ENCODE results near the gene PRM2.

PRM2 gene

GRCh38 chr16:11285842-11286241, 9.6 kb upstream of the PRM2 start:
- Histone ChIP-seq H3K4me3 (no peak overlapping the region), H3K4me2 (no peak overlapping the region), H3K27me3 (no peaks in the 10 kb centered on the region), H3K9ac (no peak overlapping the region), H3K4me1 (no peaks in the 10 kb centered on the region; a peak in 2 of 20 replicates), H3K9me3 (replicated peaks in 1 of 11) (no peaks in the 10 kb centered on the region; a peak in 1 of 22 replicates), H4K20me1 (no peaks in the 10 kb centered on the region), H3K27ac (no peak overlapping the region), H3K36me3 (no peaks in the 10 kb centered on the region)
- no peak for TF ChIP-seq Cebpa-rat (IDR thresholded peaks at IDR 0.05)

DNA sequence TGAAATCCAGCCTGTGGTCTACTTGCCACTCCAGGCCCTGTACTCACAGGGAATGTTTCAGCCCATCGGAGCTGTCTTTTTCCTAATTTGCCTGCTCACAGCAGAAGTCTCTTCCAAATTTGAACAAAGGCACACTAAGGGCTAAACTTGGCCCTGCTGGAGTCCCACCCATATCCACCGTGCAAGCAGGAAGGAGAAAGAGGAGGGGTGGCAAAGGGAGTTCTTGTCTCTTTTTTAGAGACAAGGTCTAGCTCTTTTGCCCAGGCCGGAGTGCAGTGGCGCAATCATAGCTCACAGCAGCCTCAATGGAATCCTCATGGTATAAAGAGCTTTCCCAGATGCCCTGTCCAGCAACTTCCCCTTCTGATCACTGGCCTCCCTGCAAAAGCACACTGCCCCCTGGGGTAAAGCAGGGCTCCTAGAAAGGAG, 7.6 kb upstream of the PRM2 start:
- H3K9ac ChIP-seq: no peak overlapping the region
- no peaks in the 10 kb centered on the region for H3K36me3 ChIP-seq
- H3K27me3 ChIP-seq: no peaks in the 10 kb centered on the region
- no peaks in the 10 kb centered on the region; a peak in 1 of 22 replicates for H3K9me3 ChIP-seq (replicated peaks in 1 of 11)
- no peak overlapping the region for H3K4me3 ChIP-seq
- no peak for TF ChIP-seq Cebpa-rat (IDR thresholded peaks at IDR 0.05)
- H4K20me1 ChIP-seq: no peaks in the 10 kb centered on the region
- no peak overlapping the region for H3K27ac ChIP-seq
- H3K4me1 ChIP-seq: peaks cover 6 to 8% (median 7%) of the 10 kb centered on the region in 10 experiments; a peak in 11 of 20 replicates
- no peak overlapping the region for H3K4me2 ChIP-seq

DNA sequence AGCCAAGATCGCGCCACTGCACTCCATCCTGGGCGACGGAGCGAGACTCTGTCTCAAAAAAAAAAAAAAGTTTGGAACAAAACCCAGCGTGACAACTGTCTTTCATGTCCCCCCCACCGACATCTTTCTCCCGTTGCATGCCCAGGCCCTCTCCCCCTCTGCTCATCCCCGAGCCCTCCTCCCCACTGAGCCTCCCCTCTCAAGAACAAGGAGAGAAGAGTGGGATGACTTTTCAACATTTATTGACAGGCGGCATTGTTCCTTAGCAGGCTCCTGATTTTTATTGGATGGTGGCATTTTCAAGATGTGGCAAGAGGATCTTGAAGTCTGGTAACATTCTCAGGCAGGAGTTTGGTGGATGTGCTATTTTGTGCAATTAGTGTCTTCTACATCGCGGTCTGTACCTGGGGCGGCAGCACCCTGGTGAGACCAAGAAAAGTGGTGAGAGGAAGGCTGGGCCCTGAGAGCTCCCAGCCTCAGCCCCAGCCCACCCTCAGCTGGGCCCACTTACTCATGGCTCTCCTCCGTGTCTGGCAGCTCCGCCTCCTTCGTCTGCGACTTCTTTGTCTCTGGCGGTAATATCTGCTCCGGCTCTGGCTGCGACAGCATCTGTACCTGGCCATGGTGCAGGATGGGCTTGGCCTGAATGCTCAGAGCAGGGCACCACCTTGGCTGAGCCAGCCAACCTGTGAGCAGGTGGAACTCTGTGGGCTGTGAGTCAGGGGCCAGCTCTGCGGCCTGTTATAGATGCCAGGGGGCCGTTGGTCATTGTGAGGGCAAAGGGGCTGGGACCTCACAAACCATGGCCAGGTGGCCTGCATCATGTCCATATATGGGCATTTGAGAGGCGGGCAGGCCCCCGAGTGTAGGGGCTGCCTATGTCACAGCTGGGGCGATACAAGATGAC, 4.6 kb upstream of the PRM2 start, which contains the start of gene PRM1:
Gene PRM1, minus strand, starts transcription at position 715 of the 907 bp plus-strand sequence. Its CDS starts 92 bp downstream, at position 623.
- H3K9ac ChIP-seq: no peak within 1 kb of the TSS
- no peaks in the 10 kb centered on the region for H3K27me3 ChIP-seq
- peaks cover 6 to 9% (median 8%) of the 10 kb centered on the region in 10 experiments; a peak in 11 of 20 replicates for H3K4me1 ChIP-seq
- no peak within 1 kb of the TSS for H3K4me3 ChIP-seq
- no peaks in the 10 kb centered on the region for H4K20me1 ChIP-seq
- H3K36me3 ChIP-seq: no peaks in the 10 kb centered on the region
- no peak for TF ChIP-seq Cebpa-rat (IDR thresholded peaks at IDR 0.05)
- no peak within 1 kb of the TSS for H3K27ac ChIP-seq
- H3K9me3 ChIP-seq (replicated peaks in 1 of 11): no peaks in the 10 kb centered on the region
- no peak within 1 kb of the TSS for H3K4me2 ChIP-seq

DNA sequence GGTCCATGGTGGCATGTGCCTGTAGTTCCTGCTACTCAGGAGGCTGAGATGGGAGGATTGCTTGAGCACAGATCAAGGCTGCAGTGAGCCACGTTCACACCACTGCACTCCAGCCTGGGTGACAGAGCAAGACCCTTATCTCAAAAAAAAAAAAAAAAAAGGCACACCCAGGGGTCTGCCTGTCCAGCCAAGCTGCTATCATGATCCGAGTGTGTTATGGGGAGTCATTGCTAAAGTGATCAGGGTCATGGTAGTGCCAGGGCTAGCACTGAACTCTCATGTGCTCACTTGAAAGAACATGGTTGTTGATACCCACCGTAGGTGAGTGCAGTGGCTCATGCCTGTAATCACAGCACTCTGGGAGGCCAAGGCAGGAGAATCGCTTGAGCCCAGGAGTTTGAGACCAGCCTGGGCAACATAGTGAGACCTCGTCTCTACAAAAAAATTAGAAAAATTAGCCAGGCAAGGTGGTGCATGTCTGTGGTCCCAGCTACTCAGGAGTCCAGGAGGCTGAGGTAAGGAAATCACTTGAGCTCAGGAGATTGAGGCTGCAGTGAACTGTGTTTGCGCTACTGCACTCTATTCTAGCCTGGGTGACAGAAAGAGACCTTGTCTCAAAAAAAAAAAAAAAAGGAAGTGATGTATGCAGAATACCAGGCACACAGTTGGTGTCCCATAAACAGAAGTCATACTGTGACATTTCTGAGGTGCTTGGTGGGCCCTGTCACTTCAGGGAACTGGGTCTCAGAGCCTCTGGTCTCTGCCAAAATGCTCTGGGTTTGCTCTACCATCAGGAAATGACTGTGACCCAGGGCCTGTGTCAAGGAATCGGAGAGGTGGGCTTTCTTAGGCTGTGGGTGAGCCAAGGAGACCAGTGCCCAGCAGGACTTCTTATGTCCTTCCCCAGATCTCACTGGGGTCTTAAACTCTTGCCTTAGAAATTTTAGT, 2.7 kb upstream of the PRM2 start:
- Histone ChIP-seq H3K27ac (no peak overlapping the region), H3K4me3 (no peak overlapping the region), H3K9ac (no peak overlapping the region)

DNA sequence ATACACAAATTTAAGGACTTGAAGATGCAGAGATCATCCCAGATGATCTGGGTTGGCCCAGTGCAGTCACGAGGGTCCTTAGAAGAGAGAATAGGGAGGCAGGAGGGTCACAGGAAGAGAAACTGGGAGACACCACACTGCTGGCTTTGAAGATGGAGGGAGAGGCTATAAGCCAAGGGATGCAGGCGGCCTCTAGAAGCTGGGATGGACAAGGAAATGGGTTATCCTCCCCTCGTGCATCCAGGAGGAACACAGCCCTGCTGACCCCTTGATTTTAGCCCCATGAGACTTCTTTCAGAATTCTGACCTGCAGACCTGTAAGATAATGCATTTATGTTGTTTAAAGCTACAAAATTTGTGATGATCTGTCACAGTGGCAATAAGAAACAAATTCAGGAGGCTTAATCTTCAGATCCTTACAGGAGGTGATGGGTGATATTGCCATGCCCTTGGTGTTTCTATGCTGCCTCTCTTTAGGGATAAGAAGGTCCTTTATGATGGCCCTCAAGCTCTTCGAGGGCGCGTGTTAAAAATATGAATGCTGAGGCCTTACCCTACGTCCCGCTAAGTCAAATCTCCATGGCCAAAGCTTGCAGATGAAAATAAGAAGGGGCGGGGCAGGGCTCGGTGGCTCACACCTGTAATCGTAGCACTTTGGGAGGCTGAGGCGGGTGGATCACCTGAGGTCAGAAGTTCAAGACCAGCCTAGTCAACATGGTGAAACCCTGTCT, 1.5 kb upstream of the PRM2 start:
- Histone ChIP-seq H3K4me3 (no peak overlapping the region), H3K4me1 (peaks cover 6 to 9% (median 8%) of the 10 kb centered on the region in 10 experiments; a peak in 11 of 20 replicates), H3K9me3 (replicated peaks in 1 of 11) (no peaks in the 10 kb centered on the region), H3K4me2 (no peak overlapping the region), H3K36me3 (no peaks in the 10 kb centered on the region), H4K20me1 (no peaks in the 10 kb centered on the region), H3K27me3 (no peaks in the 10 kb centered on the region), H3K9ac (no peak overlapping the region), H3K27ac (no peak overlapping the region)
- TF ChIP-seq Cebpa-rat (IDR thresholded peaks at IDR 0.05): no peak

More for the DNA sequence above, 2.7 kb upstream of the PRM2 start:
- no peaks in the 10 kb centered on the region for H3K27me3 ChIP-seq
- H4K20me1 ChIP-seq: no peaks in the 10 kb centered on the region
- peaks cover 6 to 9% (median 8%) of the 10 kb centered on the region in 10 experiments; a peak in 11 of 20 replicates for H3K4me1 ChIP-seq
- H3K4me2 ChIP-seq: peak overlapping the region in 5 of 11 experiments; percentile 5 to 51 (median 11); a peak in 3 of 22 replicates
- TF ChIP-seq Cebpa-rat (IDR thresholded peaks at IDR 0.05): no peak
- no peaks in the 10 kb centered on the region for H3K9me3 ChIP-seq (replicated peaks in 1 of 11)
- H3K36me3 ChIP-seq: no peaks in the 10 kb centered on the region

- H3K27ac ChIP-seq: no peak overlapping the region
- no peaks in the 10 kb centered on the region for H4K20me1 ChIP-seq
- no peaks in the 10 kb centered on the region for H3K9me3 ChIP-seq (replicated peaks in 1 of 11)
- no peak for TF ChIP-seq Cebpa-rat (IDR thresholded peaks at IDR 0.05)
- no peak overlapping the region for H3K4me3 ChIP-seq
- H3K36me3 ChIP-seq: no peaks in the 10 kb centered on the region
- no peaks in the 10 kb centered on the region for H3K27me3 ChIP-seq
- peaks cover 6 to 9% (median 8%) of the 10 kb centered on the region in 10 experiments; a peak in 11 of 20 replicates for H3K4me1 ChIP-seq
- H3K4me2 ChIP-seq: no peak overlapping the region
- no peak overlapping the region for H3K9ac ChIP-seq
Observed at GRCh38 chr16:11276896-11277593, 765 bp upstream of the PRM2 start.

- H3K4me2 ChIP-seq: no peak overlapping the region
- no peaks in the 10 kb centered on the region for H3K9me3 ChIP-seq (replicated peaks in 1 of 11)
- no peak overlapping the region for H3K4me3 ChIP-seq
- H3K4me1 ChIP-seq: peaks cover 6 to 9% (median 8%) of the 10 kb centered on the region in 10 experiments; a peak in 11 of 20 replicates
- no peaks in the 10 kb centered on the region for H4K20me1 ChIP-seq
- H3K27ac ChIP-seq: no peak overlapping the region
- H3K9ac ChIP-seq: no peak overlapping the region
- H3K27me3 ChIP-seq: no peaks in the 10 kb centered on the region
- H3K36me3 ChIP-seq: no peaks in the 10 kb centered on the region
- TF ChIP-seq Cebpa-rat (IDR thresholded peaks at IDR 0.05): no peak
Observed at GRCh38 chr16:11274964-11275363, 1.3 kb downstream of the PRM2 start.

DNA sequence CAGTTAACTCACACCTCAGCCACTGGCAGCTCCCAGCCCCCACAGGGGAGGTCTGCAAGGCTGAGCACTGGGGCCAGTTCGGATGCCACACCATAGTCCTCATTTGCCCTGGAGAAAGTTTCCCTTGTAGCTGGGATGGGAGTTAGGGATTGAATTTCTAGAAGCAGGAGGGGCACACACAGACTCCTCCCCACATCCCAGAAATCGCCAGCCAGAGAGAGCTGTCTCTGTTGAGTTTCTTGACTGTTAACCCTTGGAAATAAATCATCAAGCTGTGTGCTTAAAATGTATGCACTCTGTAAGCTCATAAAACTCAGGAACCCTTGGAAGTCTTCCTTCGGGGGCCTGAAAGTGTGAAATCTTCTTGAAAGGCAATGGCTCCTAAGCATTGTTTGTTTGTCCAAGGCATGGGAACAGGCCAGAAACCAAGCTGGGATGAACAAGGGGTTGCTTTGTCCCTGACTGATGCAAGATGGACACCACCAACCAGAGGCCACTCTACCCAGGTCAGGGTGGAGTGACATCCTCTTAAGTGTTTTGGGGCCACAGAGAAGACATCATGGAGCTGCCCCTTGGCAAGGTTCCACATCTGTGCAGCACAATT, 2.5 kb downstream of the PRM2 start:
- no peaks in the 10 kb centered on the region for H3K27me3 ChIP-seq
- no peak for TF ChIP-seq Cebpa-rat (IDR thresholded peaks at IDR 0.05)
- no peaks in the 10 kb centered on the region for H3K36me3 ChIP-seq
- H3K4me3 ChIP-seq: no peak overlapping the region
- H3K9ac ChIP-seq: no peak overlapping the region
- no peak overlapping the region for H3K27ac ChIP-seq
- H3K4me2 ChIP-seq: no peak overlapping the region
- no peaks in the 10 kb centered on the region for H4K20me1 ChIP-seq
- H3K4me1 ChIP-seq: peaks cover 0 to 2% (median under 1%) of the 10 kb centered on the region in 10 experiments; a peak in 7 of 20 replicates
- no peaks in the 10 kb centered on the region for H3K9me3 ChIP-seq (replicated peaks in 1 of 11)
